H1 (cell line): ENCODE data around the gene PIAS4. TPM values are rescaled to one million over a fixed set of nuclear protein-coding genes. Genes with fewer than 3 reads are reported as not detected.

Source experiments
- CTCF ChIA-PET: fragments of 300-600 bp; sonication (Branson Sonifier 250); formaldehyde crosslinking; loops from one replicate; lab custom pipeline; 2021; ENCODE audit not compliant: partially characterized antibody; lab: Charles Lee
- POLR2A ChIA-PET: fragments of 300-600 bp; sonication (Branson Sonifier 250); formaldehyde crosslinking; loops from one replicate; lab custom pipeline; 2021; ENCODE audit warnings: inconsistent platforms; ENCODE audit not compliant: partially characterized antibody; lab: Charles Lee
- DNase-seq, 2 experiments: peaks; one replicate each; pipeline versions ENCODE4 v3.0.0 to v3.0.0-alpha.2; 2010 to 2022; ENCODE audit warnings: low spot score in 2 of 2, low read depth in 1 of 2, mixed read lengths in 1 of 2
- FAIRE-seq: peaks from 2 replicates; lab custom pipeline; 2011; peaks lifted over from hg19 to GRCh38; lab: Jason Lieb, UNC
- H2AFZ ChIP-seq: 2 replicates; pipeline ENCODE4 v1.8.1; 2012; ENCODE audit warnings: low read length, inconsistent platforms
- H2AK5ac ChIP-seq: 2 replicates; pipeline ENCODE4 v1.6.1; 2013; ENCODE audit warnings: low read depth, low read length
- H2BK120ac ChIP-seq: replicated peaks from 2 replicates; pipeline ENCODE3; 2013; ENCODE audit warnings: low read depth, low read length, inconsistent platforms
- H2BK12ac ChIP-seq: 2 replicates; pipeline ENCODE4 v1.6.1; 2013; ENCODE audit warnings: low read depth, low read length
- H2BK15ac ChIP-seq: 2 replicates; pipeline ENCODE4 v1.6.1; 2013; ENCODE audit warnings: low read length
- H2BK20ac ChIP-seq: 2 replicates; pipeline ENCODE4 v1.6.1; 2013; ENCODE audit warnings: low read length
- H2BK5ac ChIP-seq: 2 replicates; pipeline ENCODE4 v1.6.1; 2013; ENCODE audit warnings: low read depth, low read length
- H3K14ac ChIP-seq: 2 replicates; pipeline ENCODE4 v1.6.1; 2013; ENCODE audit warnings: inconsistent platforms; ENCODE audit not compliant: insufficient read length
- H3K18ac ChIP-seq: 2 replicates; pipeline ENCODE4 v1.6.1; 2013; ENCODE audit warnings: low read length; ENCODE audit errors: extremely low read depth
- H3K23ac ChIP-seq: 2 replicates; pipeline ENCODE4 v1.6.1; 2013; ENCODE audit warnings: inconsistent platforms; ENCODE audit not compliant: insufficient read length
- H3K23me2 ChIP-seq: 2 replicates; pipeline ENCODE4 v1.6.1; 2013; ENCODE audit warnings: low read depth, low read length
- H3K27ac ChIP-seq: 2 replicates; pipeline ENCODE4 v1.6.1; 2011; ENCODE audit warnings: low read depth, low read length, inconsistent platforms
- H3K27me3 ChIP-seq, 4 experiments: replicated peaks in 1 of 4; 1 replicate in 1 of 4; 2 replicates in 3 of 4; pipeline versions ENCODE4 v1.6.1 to v1.8.1; 2011 to 2013; ENCODE audit warnings: low read length in 3 of 4, mild to moderate bottlenecking in 3 of 4, inconsistent platforms in 2 of 4, mixed read lengths in 2 of 4, moderate library complexity in 1 of 4; ENCODE audit not compliant: control insufficient read depth in 3 of 4, insufficient read depth in 3 of 4; ENCODE audit errors: extremely low read depth in 1 of 4
- H3K36me3 ChIP-seq, 4 experiments: 2 replicates each; pipeline versions ENCODE4 v1.6.1 to v1.8.1; 2011 to 2013; ENCODE audit warnings: mild to moderate bottlenecking in 4 of 4, low read length in 3 of 4, moderate library complexity in 2 of 4, control low read depth in 1 of 4, inconsistent platforms in 1 of 4; ENCODE audit not compliant: insufficient read depth in 4 of 4, control insufficient read depth in 2 of 4
- H3K4ac ChIP-seq: replicated peaks from 2 replicates; pipeline ENCODE3; 2013; ENCODE audit warnings: low read length, low read depth, mixed read lengths, inconsistent platforms; ENCODE audit not compliant: insufficient read length
- H3K4me1 ChIP-seq, 4 experiments: replicated peaks in 1 of 4; 1 replicate in 1 of 4; 2 replicates in 3 of 4; pipeline versions ENCODE4 v1.6.1 to v1.8.1; 2011 to 2013; ENCODE audit warnings: low read length in 3 of 4, inconsistent platforms in 2 of 4, mixed read lengths in 1 of 4; ENCODE audit not compliant: insufficient read depth in 4 of 4, control insufficient read depth in 3 of 4
- H3K4me2 ChIP-seq, 2 experiments: 2 replicates each; pipeline versions ENCODE4 v1.6.1 to v1.8.1; 2011 to 2013; ENCODE audit warnings: low read depth in 2 of 2, low read length in 2 of 2, control low read depth in 1 of 2, inconsistent platforms in 1 of 2, mild to moderate bottlenecking in 1 of 2; ENCODE audit not compliant: insufficient read depth in 1 of 2
- H3K4me3 ChIP-seq, 4 experiments: fragments of 200-600, 300-600 bp in 1 of 4; sonication (generic), shearing (Covaris generic), sonication (Bioruptor Twin) in 1 of 4; 2 replicates each; pipeline versions ENCODE4 v1.5.1 to v1.8.1; 2011 to 2016; ENCODE audit warnings: low read length in 4 of 4, low read depth in 3 of 4, control low read depth in 2 of 4, inconsistent platforms in 2 of 4, mild to moderate bottlenecking in 2 of 4, mixed read lengths in 1 of 4, moderate library complexity in 1 of 4; ENCODE audit not compliant: insufficient read depth in 2 of 4; ENCODE audit errors: extremely low read depth in 1 of 4
- H3K56ac ChIP-seq: replicated peaks from 2 replicates; pipeline ENCODE3; 2013; ENCODE audit warnings: low read depth, mild to moderate bottlenecking, mixed read lengths, low read length, inconsistent platforms; ENCODE audit not compliant: insufficient read length
- H3K79me1 ChIP-seq: 2 replicates; pipeline ENCODE4 v1.6.1; 2013; ENCODE audit warnings: low read depth, low read length, control low read depth
- H3K79me2 ChIP-seq, 2 experiments: 2 replicates each; pipeline versions ENCODE4 v1.6.1 to v1.8.1; 2012 to 2013; ENCODE audit warnings: low read length in 2 of 2, mild to moderate bottlenecking in 2 of 2, inconsistent platforms in 1 of 2; ENCODE audit not compliant: insufficient read depth in 2 of 2, control insufficient read depth in 1 of 2
- H3K9ac ChIP-seq, 4 experiments: replicated peaks in 1 of 4; 1 replicate in 1 of 4; 2 replicates in 3 of 4; pipeline versions ENCODE4 v1.6.1 to v1.8.1; 2011 to 2013; ENCODE audit warnings: low read depth in 3 of 4, low read length in 3 of 4, control low read depth in 2 of 4, mild to moderate bottlenecking in 2 of 4, moderate library complexity in 2 of 4, inconsistent platforms in 1 of 4; ENCODE audit errors: extremely low read depth in 1 of 4
- H3K9me3 ChIP-seq, 2 experiments: 2 replicates each; pipeline versions ENCODE4 v1.6.1 to v1.8.1; 2012 to 2013; ENCODE audit warnings: mild to moderate bottlenecking in 2 of 2, moderate library complexity in 2 of 2, control low read depth in 1 of 2, inconsistent platforms in 1 of 2, low read depth in 1 of 2, low read length in 1 of 2, mixed read lengths in 1 of 2; ENCODE audit not compliant: insufficient read depth in 2 of 2
- H4K20me1 ChIP-seq, 2 experiments: replicated peaks in 1 of 2; 2 replicates each; pipeline versions ENCODE3 to v1.8.1; 2011 to 2013; ENCODE audit warnings: inconsistent platforms in 2 of 2, low read length in 2 of 2, mild to moderate bottlenecking in 1 of 2; ENCODE audit not compliant: insufficient read depth in 2 of 2, control insufficient read depth in 1 of 2
- H4K5ac ChIP-seq: 2 replicates; pipeline ENCODE4 v1.6.1; 2013; ENCODE audit warnings: low read length, low read depth, mixed read lengths, inconsistent platforms; ENCODE audit not compliant: insufficient read length
- H4K8ac ChIP-seq: 2 replicates; pipeline ENCODE4 v1.8.0; 2013; ENCODE audit warnings: mild to moderate bottlenecking, moderate library complexity, low read length, inconsistent platforms; ENCODE audit not compliant: insufficient read depth; ENCODE audit errors: extremely low read depth
- H4K91ac ChIP-seq: replicated peaks from 2 replicates; pipeline ENCODE3; 2013; ENCODE audit warnings: low read length, mixed read lengths, inconsistent platforms; ENCODE audit not compliant: insufficient read length
- BRCA1 ChIP-seq: IDR thresholded peaks from 2 replicates; pipeline ENCODE4 v1.6.1; 2012; ENCODE audit warnings: low read depth, low read length, improper control_type of control experiment
- FOSL1 ChIP-seq: IDR thresholded peaks from 2 replicates; pipeline ENCODE4 v1.6.1; 2011; ENCODE audit warnings: mild to moderate bottlenecking, low read depth, low read length, moderate library complexity; ENCODE audit not compliant: insufficient read depth
- GABPA ChIP-seq: IDR thresholded peaks from 2 replicates; pipeline ENCODE4 v1.6.1; 2011; ENCODE audit warnings: mild to moderate bottlenecking, low read length, moderate library complexity, borderline replicate concordance; ENCODE audit not compliant: insufficient read depth
- KDM5A ChIP-seq: fragments of 200-600 bp; IDR thresholded peaks from 2 replicates; pipeline ENCODE4 v1.7.1; 2012; ENCODE audit warnings: mild to moderate bottlenecking, low read length, inconsistent platforms, mixed read lengths
- MAX ChIP-seq: IDR thresholded peaks from 2 replicates; pipeline ENCODE4 v1.6.1; 2012; ENCODE audit warnings: inconsistent platforms
- NANOG ChIP-seq: IDR thresholded peaks from 2 replicates; pipeline ENCODE4 v1.6.1; 2011; ENCODE audit warnings: low read length, low read depth, mild to moderate bottlenecking, inconsistent platforms; ENCODE audit not compliant: insufficient read depth, poor library complexity, severe bottlenecking
- POLR2A ChIP-seq, 2 experiments: IDR thresholded peaks; 1 replicate in 1 of 2; 2 replicates in 1 of 2; pipeline ENCODE4 v1.6.1; 2011; ENCODE audit warnings: low read depth in 2 of 2, low read length in 2 of 2, mild to moderate bottlenecking in 2 of 2; ENCODE audit errors: control extremely low read depth in 1 of 2
- RAD21 ChIP-seq, 2 experiments: IDR thresholded peaks in 1 of 2; conservative IDR thresholded peaks in 1 of 2; 2 replicates each; pipeline ENCODE4 v1.6.1; 2011; ENCODE audit warnings: low read depth in 2 of 2, low read length in 2 of 2, improper control_type of control experiment in 1 of 2, inconsistent platforms in 1 of 2, mild to moderate bottlenecking in 1 of 2, moderate library complexity in 1 of 2
- SIRT6 ChIP-seq: IDR thresholded peaks from one replicate; pipeline ENCODE4 v1.7.1; 2012; ENCODE audit warnings: low read length, inconsistent platforms
- TAF1 ChIP-seq: IDR thresholded peaks from 2 replicates; pipeline ENCODE4 v1.6.1; 2011; ENCODE audit warnings: mild to moderate bottlenecking, low read depth, low read length
- TEAD4 ChIP-seq: IDR thresholded peaks from 2 replicates; pipeline ENCODE4 v1.6.1; 2012; ENCODE audit warnings: low read depth, low read length, inconsistent platforms, mixed read lengths
- WGBS, 2 experiments: shearing (Covaris generic) in 1 of 2; methylation state at CpG; one replicate each; pipeline versions ENCODE4 v1.1.6 to v1.1.7; 2013 to 2015; ENCODE audit warnings: low lambda C conversion rate in 2 of 2, mixed read lengths in 2 of 2, inconsistent platforms in 1 of 2, low coverage in 1 of 2, missing lambda C conversion rate in 1 of 2; ENCODE audit not compliant: insufficient replicate concordance in 2 of 2, insufficient coverage in 1 of 2, insufficient read length in 1 of 2; ENCODE audit errors: extremely low coverage in 1 of 2, missing lambda C conversion rate in 1 of 2; 5-methylcytosine and 5-hydroxymethylcytosine counted together
- polyA plus RNA-seq, 7 experiments: library from polyadenylated mRNA; depleted of rRNA in 3 of 7; stranded (reverse) in 5 of 7; unstranded in 2 of 7; fragments of >200 nt in 5 of 7; fragments of 200-250 nt in 2 of 7; gene quantifications; 1 replicate in 5 of 7; 2 replicates in 1 of 7; 4 replicates in 1 of 7; pipeline versions ENCODE4 v1.2.1 to v1.2.3, GENCODE V29; 2011 to 2013; ENCODE audit warnings: missing spikeins in 2 of 7, mixed read lengths in 2 of 7
- total RNA-seq: library from RNA; stranded (reverse); fragmentation: NEBNext Ultra II Directional; extraction: Animal tissue kit (Norgen Biotek cat#: 25700); gene quantifications from 2 replicates; pipeline ENCODE4 v1.2.1, GENCODE V29; 2021
- TF ChIP-seq, protein P1 (sequence below): IDR thresholded peaks from 2 replicates; pipeline ENCODE4 v1.6.1; 2011; ENCODE audit warnings: low read depth, mild to moderate bottlenecking, low read length; ENCODE audit not compliant: insufficient read depth

PIAS4 gene
- total and polyA plus RNA-seq, 2 of the 8 experiments (the other 6 are each of a cell fraction or from before 2014, with no cell fraction given): 30.2 to 51.4 TPM

- H3K23me2 ChIP-seq: peaks cover 2% of the 10 kb centered on the region; the same call in 1 of the 2 replicates
- no peak overlapping the region for H3K56ac ChIP-seq
- no peak overlapping the region for H4K5ac ChIP-seq
- H2BK15ac ChIP-seq: no peak overlapping the region
- H3K79me1 ChIP-seq: no peaks in the 10 kb centered on the region
- no peak for DNase-seq
- 95% methylated on average over 3 of the region's 3 CpGs; no CpG with 5 or more reads in 1 of the 2 experiments for WGBS, 2 experiments
- no peak overlapping the region for H2BK5ac ChIP-seq
- H3K4me3 ChIP-seq: no peak overlapping the region
- no peak overlapping the region for H4K91ac ChIP-seq
- H3K4me2 ChIP-seq: no peak overlapping the region
- POLR2A ChIA-PET: interaction anchor here (0.6 to 1.3 kb wide), 4 partner anchors 11 to 96 kb away, joined by 3 to 5 read pairs (median 4); no protein-coding TSS in a partner anchor
- no peak overlapping the region for H3K4ac ChIP-seq
- no peak overlapping the region for H3K23ac ChIP-seq
- CTCF ChIA-PET: interaction anchor here (0.5 kb wide), 1 partner anchor 69 kb away, joined by 3 read pairs; no protein-coding TSS in a partner anchor
- H3K9ac ChIP-seq: no peak overlapping the region
- H4K20me1 ChIP-seq: peaks cover 0 to 2% of the 10 kb centered on the region in 2 experiments
- no peak overlapping the region for H2BK12ac ChIP-seq
- no peaks in the 10 kb centered on the region for H3K9me3 ChIP-seq
- no peaks in the 10 kb centered on the region for H3K79me2 ChIP-seq
- no peak overlapping the region for H2BK120ac ChIP-seq
- H2AFZ ChIP-seq: no peak overlapping the region
- no peak overlapping the region for H3K27ac ChIP-seq
- H3K18ac ChIP-seq: no peak overlapping the region
- no peak overlapping the region for H4K8ac ChIP-seq
- no peak overlapping the region for H3K14ac ChIP-seq
- peaks cover 0 to 4% (median 2%) of the 10 kb centered on the region in 4 experiments; a peak in 2 of 7 replicates for H3K4me1 ChIP-seq
- H3K36me3 ChIP-seq: no peaks in the 10 kb centered on the region
- peaks cover 10 to 24% (median 22%) of the 10 kb centered on the region in 4 experiments for H3K27me3 ChIP-seq
- no peak overlapping the region for H2BK20ac ChIP-seq
- no peak overlapping the region for H2AK5ac ChIP-seq
- no peak for FAIRE-seq
- TF ChIP-seq NANOG (no peak), RAD21 (IDR thresholded peaks at IDR 0.05 in 1 of 2, conservative IDR thresholded peaks at IDR 0.05 in 1 of 2; ENCODE audit: low read depth in 2 of 2, low read length in 2 of 2) (no peak), POLR2A (IDR thresholded peaks at IDR 0.05; ENCODE audit: control extremely low read depth in 1 of 2, low read depth in 2 of 2, low read length in 2 of 2) (no peak), TEAD4 (no peak), KDM5A (no peak), SIRT6 (no peak), GABPA (no peak), FOSL1 (no peak), BRCA1 (no peak), MAX (no peak), TAF1 (no peak)
- TF ChIP-seq, protein P1, sequence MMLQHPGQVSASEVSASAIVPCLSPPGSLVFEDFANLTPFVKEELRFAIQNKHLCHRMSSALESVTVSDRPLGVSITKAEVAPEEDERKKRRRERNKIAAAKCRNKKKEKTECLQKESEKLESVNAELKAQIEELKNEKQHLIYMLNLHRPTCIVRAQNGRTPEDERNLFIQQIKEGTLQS: no peak
Observed at GRCh38 chr19:4071610-4072009, 64.1 kb downstream of the PIAS4 start.
